Adrenal gland (tissue), 5 donors: Measurements from ENCODE around the gene SOX12.
"Not testable (repeated sequence)": the region's sequence is repeated elsewhere in the genome, so short reads cannot be mapped to it uniquely, and the experiment has no call there.

Source experiments
- POLR2A ChIP-seq, 2 donors: fragments of 450-650 bp; IDR thresholded peaks; one replicate each; pipeline ENCODE4 v1.6.1; 2017; ENCODE audit warnings: antibody characterized with exemption in 2 of 2, mild to moderate bottlenecking in 2 of 2, moderate library complexity in 1 of 2
- TF ChIP-seq, protein P1 (sequence below), 6 experiments: fragments of 450-650 bp in 4 of 6; fragments of 200-600 bp in 2 of 6; sonication (generic) in 1 of 6; IDR thresholded peaks; 1 replicate in 5 of 6; 2 replicates in 1 of 6; pipeline versions ENCODE4 v1.5.1 to v1.8.0; 2016 to 2021; ENCODE audit warnings: antibody characterized with exemption in 6 of 6, mild to moderate bottlenecking in 2 of 6, moderate library complexity in 1 of 6
- donor health status: DM: no; HTN: no; CAD: no.

DNA sequence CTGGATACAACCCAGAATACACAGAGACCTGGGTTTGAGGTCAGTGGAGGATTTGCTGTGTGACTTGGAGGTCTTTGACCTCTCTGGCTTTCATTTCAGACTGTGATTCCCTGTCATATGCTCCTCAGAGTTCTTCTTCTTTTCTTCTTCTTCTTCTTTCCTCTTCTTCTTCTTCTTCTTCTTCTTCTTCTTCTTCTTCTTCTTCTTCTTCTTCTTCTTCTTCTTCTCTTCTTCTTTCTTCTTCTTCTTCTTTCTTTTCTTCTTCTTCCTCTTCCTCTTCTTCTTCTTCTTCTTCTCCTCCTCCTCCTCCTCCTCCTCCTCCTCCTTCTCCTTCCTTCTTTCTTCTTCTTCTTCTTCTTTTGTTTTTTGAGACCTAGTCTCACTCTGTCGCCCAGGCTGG, 10.7 kb downstream of the SOX12 start:
- TF ChIP-seq, protein P1, sequence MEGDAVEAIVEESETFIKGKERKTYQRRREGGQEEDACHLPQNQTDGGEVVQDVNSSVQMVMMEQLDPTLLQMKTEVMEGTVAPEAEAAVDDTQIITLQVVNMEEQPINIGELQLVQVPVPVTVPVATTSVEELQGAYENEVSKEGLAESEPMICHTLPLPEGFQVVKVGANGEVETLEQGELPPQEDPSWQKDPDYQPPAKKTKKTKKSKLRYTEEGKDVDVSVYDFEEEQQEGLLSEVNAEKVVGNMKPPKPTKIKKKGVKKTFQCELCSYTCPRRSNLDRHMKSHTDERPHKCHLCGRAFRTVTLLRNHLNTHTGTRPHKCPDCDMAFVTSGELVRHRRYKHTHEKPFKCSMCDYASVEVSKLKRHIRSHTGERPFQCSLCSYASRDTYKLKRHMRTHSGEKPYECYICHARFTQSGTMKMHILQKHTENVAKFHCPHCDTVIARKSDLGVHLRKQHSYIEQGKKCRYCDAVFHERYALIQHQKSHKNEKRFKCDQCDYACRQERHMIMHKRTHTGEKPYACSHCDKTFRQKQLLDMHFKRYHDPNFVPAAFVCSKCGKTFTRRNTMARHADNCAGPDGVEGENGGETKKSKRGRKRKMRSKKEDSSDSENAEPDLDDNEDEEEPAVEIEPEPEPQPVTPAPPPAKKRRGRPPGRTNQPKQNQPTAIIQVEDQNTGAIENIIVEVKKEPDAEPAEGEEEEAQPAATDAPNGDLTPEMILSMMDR (IDR thresholded peaks at IDR 0.05), result not testable (repeated sequence)
- not testable (repeated sequence) for TF ChIP-seq POLR2A (IDR thresholded peaks at IDR 0.05)
